HG02885 (cell line): Measurements from ENCODE around the gene MGAT5B.
"Not testable (repeated sequence)": the region's sequence is repeated elsewhere in the genome, so short reads cannot be mapped to it uniquely, and the experiment has no call there.

Experiments
- ATAC-seq: cut with Tn5 transposase; IDR thresholded peaks from one replicate; pipeline ENCODE4 v1.9.1; 2021; ENCODE audit warnings: mild to moderate bottlenecking; ENCODE audit not compliant: unreplicated experiment, poor library complexity

The MGAT5B gene

GRCh38 chr17:76967762-76968161 lies 99.6 kb downstream of the MGAT5B start:
- ATAC-seq, result no peak

- no peak for ATAC-seq
Observed at GRCh38 chr17:76968707-76969597, 100.7 kb downstream of the MGAT5B start.

- ATAC-seq, result no peak
Observed at GRCh38 chr17:76969598-76970172, 101.5 kb downstream of the MGAT5B start.

- not testable (repeated sequence) for ATAC-seq
Observed at GRCh38 chr17:76970228-76970627, 102.0 kb downstream of the MGAT5B start.

- ATAC-seq, result no peak
Observed at GRCh38 chr17:76972046-76972641, 103.9 kb downstream of the MGAT5B start.

GRCh38 chr17:76973040-76973439 lies 104.8 kb downstream of the MGAT5B start:
- no peak for ATAC-seq

- no peak for ATAC-seq
Observed at GRCh38 chr17:76974721-76975120, 106.5 kb downstream of the MGAT5B start.

GRCh38 chr17:76978050-76978449 lies 109.8 kb downstream of the MGAT5B start:
- not testable (repeated sequence) for ATAC-seq

GRCh38 chr17:76981545-76982295 lies 113.5 kb downstream of the MGAT5B start:
- no peak for ATAC-seq

GRCh38 chr17:76982408-76983074 lies 114.3 kb downstream of the MGAT5B start:
- no peak for ATAC-seq

- no peak for ATAC-seq
Observed at GRCh38 chr17:76983075-76983775, 115.0 kb downstream of the MGAT5B start.

GRCh38 chr17:76986365-76986764 lies 118.2 kb downstream of the MGAT5B start:
- no peak for ATAC-seq

- ATAC-seq, result no peak
Observed at GRCh38 chr17:76987486-76988093, 119.4 kb downstream of the MGAT5B start.

GRCh38 chr17:76988796-76989195 lies 120.6 kb downstream of the MGAT5B start:
- no peak for ATAC-seq

GRCh38 chr17:76989519-76989918 lies 121.3 kb downstream of the MGAT5B start:
- ATAC-seq, result no peak

- no peak for ATAC-seq
Observed at GRCh38 chr17:76992891-76993290, 124.7 kb downstream of the MGAT5B start.

- ATAC-seq, result no peak
Observed at GRCh38 chr17:76993651-76994050, 125.4 kb downstream of the MGAT5B start.

GRCh38 chr17:76994237-76994637 lies 126.0 kb downstream of the MGAT5B start:
- no peak for ATAC-seq
